ENCODE measurements around the gene PMF1.

PMF1 gene

DNA sequence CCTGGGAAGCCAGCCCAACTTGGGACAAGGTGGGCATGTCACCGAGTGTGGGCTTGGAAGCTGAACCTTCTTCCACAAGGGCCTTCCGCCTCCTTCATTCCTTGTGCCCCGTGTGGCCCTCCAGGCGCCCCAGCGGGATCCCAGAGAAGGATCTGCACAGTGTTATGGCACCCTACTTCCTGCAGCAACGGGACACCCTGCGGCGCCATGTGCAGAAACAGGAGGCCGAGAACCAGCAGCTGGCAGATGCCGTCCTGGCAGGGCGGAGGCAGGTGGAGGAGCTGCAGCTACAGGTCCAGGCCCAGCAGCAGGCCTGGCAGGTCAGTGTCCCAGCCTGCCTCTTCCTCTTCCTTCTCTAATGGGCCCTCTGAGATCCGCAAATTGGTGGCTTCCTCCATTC, 23.4 kb downstream of the PMF1 start:
- DNase-seq (ENCODE audit: low read depth, low spot score), result no peak
- Histone ChIP-seq H3K4me3 (no peak overlapping the region), H3K9me3 (ENCODE audit: low read depth, low read length) (no peaks in the 10 kb centered on the region), H3K9ac (ENCODE audit: insufficient read length) (no peak overlapping the region), H3K27ac (no peak overlapping the region), H3K36me3 (ENCODE audit: insufficient read depth, low read length) (peaks cover 19% of the 10 kb centered on the region)
- TF ChIP-seq FOXP2 (optimal IDR thresholded peaks at IDR 0.05; ENCODE audit: control extremely low read depth, extremely low read length, insufficient read depth) (no peak), EZH2 (IDR thresholded peaks at IDR 0.05) (no peak), POLR2AphosphoS5 (IDR thresholded peaks at IDR 0.05; ENCODE audit: borderline replicate concordance, low read depth, low read length) (no peak)

DNA sequence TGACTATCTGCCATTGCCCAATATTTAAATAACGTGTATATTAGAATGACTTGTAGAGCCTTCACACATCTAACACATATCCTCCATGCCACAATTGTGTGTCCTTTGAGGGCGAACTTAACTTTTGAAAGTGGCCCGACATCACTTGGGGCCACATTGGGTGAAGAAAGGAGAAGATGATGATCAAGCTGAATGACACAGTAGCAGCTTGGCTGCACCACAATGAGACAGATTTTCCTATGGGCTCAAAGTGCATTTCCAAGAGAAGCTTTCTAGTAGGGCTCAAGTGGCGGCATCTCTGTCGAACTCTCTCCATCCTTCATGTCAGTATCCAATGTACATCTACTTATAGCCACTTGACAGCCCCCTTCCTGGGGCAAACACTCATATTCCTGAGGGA, 25.4 kb downstream of the PMF1 start:
- no peak for DNase-seq (ENCODE audit: low read depth, low spot score)
- H3K27ac ChIP-seq, result no peak overlapping the region
- TF ChIP-seq EZH2 (IDR thresholded peaks at IDR 0.05) (no peak), FOXP2 (optimal IDR thresholded peaks at IDR 0.05; ENCODE audit: control extremely low read depth, extremely low read length, insufficient read depth) (no peak), POLR2AphosphoS5 (IDR thresholded peaks at IDR 0.05; ENCODE audit: borderline replicate concordance, low read depth, low read length) (no peak)
- H3K36me3 ChIP-seq (ENCODE audit: insufficient read depth, low read length), result peaks cover 19% of the 10 kb centered on the region
- no peak overlapping the region for H3K4me3 ChIP-seq
- no peaks in the 10 kb centered on the region for H3K9me3 ChIP-seq (ENCODE audit: low read depth, low read length)
- H3K9ac ChIP-seq (ENCODE audit: insufficient read length), result no peak overlapping the region

DNA sequence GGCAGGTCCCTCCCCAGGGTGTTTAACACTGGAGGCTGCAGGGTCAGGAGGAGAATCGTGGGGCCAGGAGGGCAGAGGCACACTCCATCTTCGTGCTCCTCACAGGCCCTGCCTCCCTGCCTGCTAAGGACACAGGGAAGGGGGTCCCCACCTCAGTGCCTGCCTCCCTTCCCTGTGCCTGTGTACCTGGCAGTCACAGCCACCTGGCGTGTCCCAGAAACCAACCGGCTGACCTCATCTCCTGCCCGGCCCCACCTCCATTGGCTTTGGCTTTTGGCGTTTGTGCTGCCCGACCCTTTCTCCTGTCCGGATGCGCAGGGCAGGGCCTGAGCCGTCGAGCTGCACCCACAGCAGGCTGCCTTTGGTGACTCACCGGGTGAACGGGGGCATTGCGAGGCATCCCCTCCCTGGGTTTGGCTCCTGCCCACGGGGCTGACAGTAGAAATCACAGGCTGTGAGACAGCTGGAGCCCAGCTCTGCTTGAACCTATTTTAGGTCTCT, 28.6 kb downstream of the PMF1 start:
- no peak overlapping the region for H3K4me3 ChIP-seq
- DNase-seq (ENCODE audit: low read depth, low spot score), result no peak
- H3K27ac ChIP-seq, result no peak overlapping the region
- peaks cover 10% of the 10 kb centered on the region for H3K36me3 ChIP-seq (ENCODE audit: insufficient read depth, low read length)
- no peaks in the 10 kb centered on the region for H3K9me3 ChIP-seq (ENCODE audit: low read depth, low read length)
- H3K9ac ChIP-seq (ENCODE audit: insufficient read length), result no peak overlapping the region
- TF ChIP-seq POLR2AphosphoS5 (IDR thresholded peaks at IDR 0.05; ENCODE audit: borderline replicate concordance, low read depth, low read length), result no peak
- TF ChIP-seq EZH2 (IDR thresholded peaks at IDR 0.05), result no peak
- no peak for TF ChIP-seq FOXP2 (optimal IDR thresholded peaks at IDR 0.05; ENCODE audit: control extremely low read depth, extremely low read length, insufficient read depth)

DNA sequence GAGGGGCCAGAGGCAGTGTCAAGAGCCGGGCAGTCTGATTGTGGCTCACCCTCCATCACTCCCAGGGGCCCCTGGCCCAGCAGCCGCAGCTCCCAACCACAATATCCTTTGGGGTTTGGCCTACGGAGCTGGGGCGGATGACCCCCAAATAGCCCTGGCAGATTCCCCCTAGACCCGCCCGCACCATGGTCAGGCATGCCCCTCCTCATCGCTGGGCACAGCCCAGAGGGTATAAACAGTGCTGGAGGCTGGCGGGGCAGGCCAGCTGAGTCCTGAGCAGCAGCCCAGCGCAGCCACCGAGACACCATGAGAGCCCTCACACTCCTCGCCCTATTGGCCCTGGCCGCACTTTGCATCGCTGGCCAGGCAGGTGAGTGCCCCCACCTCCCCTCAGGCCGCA, 29.1 kb downstream of the PMF1 start, which contains the start of gene BGLAP:
BGLAP (plus strand) TSS at position 259 of the 400 bp plus-strand sequence; CDS start at position 307, 48 bp downstream.
- Histone ChIP-seq H3K9me3 (ENCODE audit: low read depth, low read length) (no peaks in the 10 kb centered on the region), H3K4me3 (no peak within 1 kb of the TSS), H3K9ac (ENCODE audit: insufficient read length) (no peak within 1 kb of the TSS), H3K36me3 (ENCODE audit: insufficient read depth, low read length) (peaks cover 4% of the 10 kb centered on the region), H3K27ac (no peak within 1 kb of the TSS)
- TF ChIP-seq FOXP2 (optimal IDR thresholded peaks at IDR 0.05; ENCODE audit: control extremely low read depth, extremely low read length, insufficient read depth) (no peak), POLR2AphosphoS5 (IDR thresholded peaks at IDR 0.05; ENCODE audit: borderline replicate concordance, low read depth, low read length) (no peak), EZH2 (IDR thresholded peaks at IDR 0.05) (no peak)
- DNase-seq (ENCODE audit: low read depth, low spot score), result no peak

DNA sequence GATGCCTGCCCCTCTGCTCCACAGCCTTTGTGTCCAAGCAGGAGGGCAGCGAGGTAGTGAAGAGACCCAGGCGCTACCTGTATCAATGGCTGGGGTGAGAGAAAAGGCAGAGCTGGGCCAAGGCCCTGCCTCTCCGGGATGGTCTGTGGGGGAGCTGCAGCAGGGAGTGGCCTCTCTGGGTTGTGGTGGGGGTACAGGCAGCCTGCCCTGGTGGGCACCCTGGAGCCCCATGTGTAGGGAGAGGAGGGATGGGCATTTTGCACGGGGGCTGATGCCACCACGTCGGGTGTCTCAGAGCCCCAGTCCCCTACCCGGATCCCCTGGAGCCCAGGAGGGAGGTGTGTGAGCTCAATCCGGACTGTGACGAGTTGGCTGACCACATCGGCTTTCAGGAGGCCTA, 29.9 kb downstream of the PMF1 start:
- Histone ChIP-seq H3K27ac (no peak overlapping the region), H3K9ac (ENCODE audit: insufficient read length) (no peak overlapping the region)

DNA sequence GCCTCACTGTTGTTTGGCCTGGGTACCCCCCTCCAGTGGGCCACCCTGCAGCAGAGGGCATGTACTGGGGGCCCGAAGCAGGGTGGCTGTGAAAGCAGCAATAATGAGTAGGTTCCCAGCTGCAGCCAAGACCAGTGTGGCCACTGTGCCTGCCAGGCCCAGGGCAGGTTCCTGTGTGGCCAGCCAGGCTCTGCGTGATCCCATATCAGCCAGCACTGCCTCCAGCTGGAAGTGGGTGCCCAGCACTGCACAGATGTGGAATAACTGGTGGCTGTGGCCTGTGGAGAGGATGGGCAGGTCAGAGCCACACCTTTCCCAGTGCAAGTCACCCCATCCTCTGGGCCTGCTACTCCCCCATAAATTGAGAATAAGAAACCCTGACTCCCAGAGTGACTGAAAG, 31.3 kb downstream of the PMF1 start:
- no peaks in the 10 kb centered on the region for H3K9me3 ChIP-seq (ENCODE audit: low read depth, low read length)
- H3K9ac ChIP-seq (ENCODE audit: insufficient read length), result no peak overlapping the region
- no peak overlapping the region for H3K4me3 ChIP-seq
- H3K36me3 ChIP-seq (ENCODE audit: insufficient read depth, low read length), result peaks cover 3% of the 10 kb centered on the region; the same call in 1 of the 2 replicates
- no peak overlapping the region for H3K27ac ChIP-seq
- DNase-seq (ENCODE audit: low read depth, low spot score), result no peak
- TF ChIP-seq EZH2 (IDR thresholded peaks at IDR 0.05), result no peak
- TF ChIP-seq FOXP2 (optimal IDR thresholded peaks at IDR 0.05; ENCODE audit: control extremely low read depth, extremely low read length, insufficient read depth), result no peak

More for the DNA sequence above, 29.9 kb downstream of the PMF1 start:
- H3K36me3 ChIP-seq (ENCODE audit: insufficient read depth, low read length), result peaks cover 3% of the 10 kb centered on the region; the same call in 1 of the 2 replicates
- TF ChIP-seq EZH2 (IDR thresholded peaks at IDR 0.05) (no peak), POLR2AphosphoS5 (IDR thresholded peaks at IDR 0.05; ENCODE audit: borderline replicate concordance, low read depth, low read length) (no peak), FOXP2 (optimal IDR thresholded peaks at IDR 0.05; ENCODE audit: control extremely low read depth, extremely low read length, insufficient read depth) (no peak)
- no peaks in the 10 kb centered on the region for H3K9me3 ChIP-seq (ENCODE audit: low read depth, low read length)
- no peak for DNase-seq (ENCODE audit: low read depth, low spot score)
- no peak overlapping the region for H3K4me3 ChIP-seq

DNA sequence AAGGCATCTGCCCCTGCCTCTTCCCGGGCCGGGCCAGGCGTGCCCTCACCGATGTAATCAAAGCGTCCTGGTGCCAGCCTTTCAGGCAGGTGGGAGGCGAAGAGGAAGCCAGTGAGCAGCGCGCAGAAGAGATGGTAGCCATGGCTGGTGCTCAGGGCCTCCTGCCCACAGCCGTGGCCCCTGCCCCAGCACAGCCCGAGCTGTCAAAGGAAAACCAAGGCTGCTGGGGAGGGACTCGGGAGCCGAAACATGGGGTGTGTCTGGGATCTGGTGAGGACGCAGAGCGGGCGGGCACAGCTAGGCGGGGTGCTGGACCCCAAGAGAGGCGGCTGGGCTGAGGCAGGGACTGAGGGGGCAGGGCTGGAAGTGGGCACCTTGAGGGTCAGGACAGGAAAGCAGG, 31.9 kb downstream of the PMF1 start:
- Histone ChIP-seq H3K4me3 (no peak overlapping the region), H3K27ac (no peak overlapping the region), H3K9me3 (ENCODE audit: low read depth, low read length) (no peaks in the 10 kb centered on the region), H3K9ac (ENCODE audit: insufficient read length) (no peak overlapping the region), H3K36me3 (ENCODE audit: insufficient read depth, low read length) (peaks cover 2% of the 10 kb centered on the region; the same call in 1 of the 2 replicates)
- no peak for TF ChIP-seq FOXP2 (optimal IDR thresholded peaks at IDR 0.05; ENCODE audit: control extremely low read depth, extremely low read length, insufficient read depth)
- TF ChIP-seq POLR2AphosphoS5 (IDR thresholded peaks at IDR 0.05; ENCODE audit: borderline replicate concordance, low read depth, low read length), result no peak
- TF ChIP-seq EZH2 (IDR thresholded peaks at IDR 0.05), result no peak
- no peak for DNase-seq (ENCODE audit: low read depth, low spot score)

DNA sequence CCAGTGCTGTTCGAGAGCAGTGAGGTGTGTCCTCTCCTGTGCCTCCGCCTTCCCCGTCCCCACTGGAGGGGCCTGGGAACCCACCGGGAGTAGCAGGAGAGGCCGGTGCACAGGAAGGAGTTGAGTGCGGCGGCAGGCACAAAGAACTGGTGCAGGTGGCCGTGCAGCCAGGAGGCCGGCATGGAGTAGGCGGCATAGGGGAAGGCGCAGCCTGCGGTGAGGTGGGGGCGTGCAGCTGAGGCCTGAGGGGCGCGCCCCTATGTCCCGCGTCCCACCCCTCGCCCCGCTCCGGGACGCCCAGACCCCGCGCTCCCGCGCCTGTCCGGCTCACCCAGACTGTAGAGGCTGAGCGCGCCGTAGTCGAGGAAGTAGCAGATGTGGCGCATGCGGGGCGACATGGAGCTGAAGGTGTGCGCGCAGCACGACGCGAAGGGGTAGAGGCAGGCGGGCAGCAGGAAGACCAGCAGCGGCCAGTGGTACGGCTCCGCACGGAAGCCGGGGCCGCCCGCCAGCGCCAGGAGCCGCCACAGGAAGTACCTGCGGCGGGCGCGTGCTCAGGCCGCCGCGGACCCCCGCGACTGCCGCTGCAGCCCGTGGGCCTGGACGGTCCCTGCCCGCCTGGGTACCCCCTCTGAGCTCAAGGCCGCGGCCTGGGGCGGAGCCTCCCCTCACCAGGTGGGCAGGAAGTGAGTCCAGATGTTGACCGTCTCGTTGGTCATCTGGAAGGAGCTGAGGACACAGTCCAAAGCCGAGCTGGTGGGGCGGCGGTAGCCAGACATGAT, 32.8 kb downstream of the PMF1 start:
- Histone ChIP-seq H3K9me3 (ENCODE audit: low read depth, low read length) (no peaks in the 10 kb centered on the region), H3K36me3 (ENCODE audit: insufficient read depth, low read length) (peaks cover 11% of the 10 kb centered on the region; the same call in 1 of the 2 replicates), H3K4me3 (peak overlapping the region; percentile 42), H3K27ac (no peak overlapping the region), H3K9ac (ENCODE audit: insufficient read length) (no peak overlapping the region)
- no peak for DNase-seq (ENCODE audit: low read depth, low spot score)
- TF ChIP-seq EZH2 (IDR thresholded peaks at IDR 0.05), result no peak
